ENCODE results near the gene PKIG.

Gene PKIG

GRCh38 chr20:44596010-44596409 is 13.6 kb downstream of the PKIG start:
- intact Hi-C loops (cut with DNase I; ENCODE audit: low total_unique reads): no loop called here
- H3K4me1 ChIP-seq: peaks cover 3 to 86% (median 67%) of the 10 kb centered on the region in 4 donors
- H3K9me3 ChIP-seq: no peaks in the 10 kb centered on the region
- H3K27me3 ChIP-seq: no peaks in the 10 kb centered on the region
- TF ChIP-seq CTCF (IDR thresholded peaks at IDR 0.05): no peak
- peak overlapping the region; percentile 81 to 89 for H3K27ac ChIP-seq
- H3K36me3 ChIP-seq: peaks cover 8 to 16% (median 15%) of the 10 kb centered on the region in 3 donors
- peak in 1 of 2 donors; percentile 3 for DNase-seq
- no peak overlapping the region for H3K4me3 ChIP-seq

- DNase-seq: peak in 1 of 2 donors; percentile 6
- Histone ChIP-seq H3K36me3 (peaks cover under 1 to 8% (median 7%) of the 10 kb centered on the region in 3 donors), H3K4me3 (no peak overlapping the region), H3K27ac (peak overlapping the region; percentile 81 to 89), H3K4me1 (peaks cover 7 to 94% (median 75%) of the 10 kb centered on the region in 4 donors), H3K9me3 (no peaks in the 10 kb centered on the region), H3K27me3 (no peaks in the 10 kb centered on the region)
- no peak for TF ChIP-seq CTCF (IDR thresholded peaks at IDR 0.05)
- intact Hi-C loops (cut with DNase I; ENCODE audit: low total_unique reads): no loop called here
Measured at GRCh38 chr20:44596876-44597275, 14.5 kb downstream of the PKIG start.

GRCh38 chr20:44597516-44597915 is 15.1 kb downstream of the PKIG start:
- no peak for TF ChIP-seq CTCF (IDR thresholded peaks at IDR 0.05)
- peaks cover 0 to 1% (median under 1%) of the 10 kb centered on the region in 3 donors for H3K36me3 ChIP-seq
- H3K9me3 ChIP-seq: no peaks in the 10 kb centered on the region
- H3K4me1 ChIP-seq: peaks cover 7 to 98% (median 81%) of the 10 kb centered on the region in 4 donors
- no peak overlapping the region for H3K4me3 ChIP-seq
- DNase-seq: peak in 1 of 2 donors; percentile 19
- peak overlapping the region; percentile 81 to 89 for H3K27ac ChIP-seq
- no peaks in the 10 kb centered on the region for H3K27me3 ChIP-seq
- intact Hi-C loops (cut with DNase I; ENCODE audit: low total_unique reads): no loop called here

GRCh38 chr20:44597930-44598329 is 15.6 kb downstream of the PKIG start:
- H3K27me3 ChIP-seq: no peaks in the 10 kb centered on the region
- peak overlapping the region; percentile 81 to 89 for H3K27ac ChIP-seq
- no peaks in the 10 kb centered on the region for H3K9me3 ChIP-seq
- H3K4me1 ChIP-seq: peaks cover 7 to 98% (median 86%) of the 10 kb centered on the region in 4 donors
- peak in 1 of 2 donors; percentile 18 for DNase-seq
- intact Hi-C loops (cut with DNase I; ENCODE audit: low total_unique reads): no loop called here
- TF ChIP-seq CTCF (IDR thresholded peaks at IDR 0.05): no peak
- H3K4me3 ChIP-seq: no peak overlapping the region
- H3K36me3 ChIP-seq: no peaks in the 10 kb centered on the region

GRCh38 chr20:44598423-44599305 is 16.3 kb downstream of the PKIG start:
- peak in 1 of 2 donors; percentile 53 for DNase-seq
- Histone ChIP-seq H3K4me3 (no peak overlapping the region), H3K27ac (peak overlapping the region; percentile 81 to 89), H3K36me3 (no peaks in the 10 kb centered on the region), H3K4me1 (peaks cover 7 to 100% (median 87%) of the 10 kb centered on the region in 4 donors), H3K9me3 (no peaks in the 10 kb centered on the region), H3K27me3 (no peaks in the 10 kb centered on the region)
- intact Hi-C loops (cut with DNase I; ENCODE audit: low total_unique reads): no loop called here
- TF ChIP-seq CTCF (IDR thresholded peaks at IDR 0.05): peak in 1 of 2 experiments; percentile 13

Data from tibial artery (tissue), 4 donors.